Sigmoid colon (tissue), 4 donors: ENCODE results near the gene SEMA4F.

Source experiments
- EP300 ChIP-seq, 4 donors: sonication (generic); formaldehyde crosslinking; IDR thresholded peaks; one replicate each; pipeline ENCODE4 v1.6.1; 2017; ENCODE audit warnings: antibody characterized with exemption in 4 of 4
- POLR2A ChIP-seq, 2 donors: fragments of 450-650 bp; IDR thresholded peaks; one replicate each; pipeline ENCODE4 v1.6.1; 2016; ENCODE audit warnings: antibody characterized with exemption in 2 of 2, mild to moderate bottlenecking in 2 of 2, moderate library complexity in 2 of 2
- POLR2AphosphoS5 ChIP-seq, 4 donors: sonication (generic); formaldehyde crosslinking; IDR thresholded peaks; one replicate each; pipeline ENCODE4 v1.6.1; 2017; ENCODE audit warnings: antibody characterized with exemption in 4 of 4
- TF ChIP-seq, protein P1 (sequence below), 4 experiments: fragments of 450-650 bp in 3 of 4; fragments of 200-600 bp in 1 of 4; IDR thresholded peaks; one replicate each; pipeline ENCODE4 v1.5.1; 2016 to 2019; ENCODE audit warnings: antibody characterized with exemption in 4 of 4, mild to moderate bottlenecking in 3 of 4, moderate library complexity in 2 of 4

DNA sequence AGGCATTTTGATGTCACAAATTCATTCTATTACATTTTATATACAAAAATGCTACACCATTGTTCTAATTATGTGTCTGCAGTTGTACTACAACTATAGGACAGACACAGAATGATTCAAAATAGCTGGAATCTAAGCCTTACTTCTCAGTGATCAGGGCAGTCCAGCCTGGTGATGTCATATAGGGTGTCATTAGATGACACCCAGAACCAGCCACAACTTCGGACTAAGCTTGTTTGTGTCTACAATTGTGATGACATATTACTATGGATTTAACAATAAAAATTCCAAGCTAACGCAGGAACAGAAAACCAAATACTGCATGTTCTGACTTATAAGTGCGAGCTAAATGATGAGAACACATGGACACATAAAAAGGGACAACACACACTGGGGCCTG lies 36.9 kb upstream of the SEMA4F start:
- TF ChIP-seq, protein P1, sequence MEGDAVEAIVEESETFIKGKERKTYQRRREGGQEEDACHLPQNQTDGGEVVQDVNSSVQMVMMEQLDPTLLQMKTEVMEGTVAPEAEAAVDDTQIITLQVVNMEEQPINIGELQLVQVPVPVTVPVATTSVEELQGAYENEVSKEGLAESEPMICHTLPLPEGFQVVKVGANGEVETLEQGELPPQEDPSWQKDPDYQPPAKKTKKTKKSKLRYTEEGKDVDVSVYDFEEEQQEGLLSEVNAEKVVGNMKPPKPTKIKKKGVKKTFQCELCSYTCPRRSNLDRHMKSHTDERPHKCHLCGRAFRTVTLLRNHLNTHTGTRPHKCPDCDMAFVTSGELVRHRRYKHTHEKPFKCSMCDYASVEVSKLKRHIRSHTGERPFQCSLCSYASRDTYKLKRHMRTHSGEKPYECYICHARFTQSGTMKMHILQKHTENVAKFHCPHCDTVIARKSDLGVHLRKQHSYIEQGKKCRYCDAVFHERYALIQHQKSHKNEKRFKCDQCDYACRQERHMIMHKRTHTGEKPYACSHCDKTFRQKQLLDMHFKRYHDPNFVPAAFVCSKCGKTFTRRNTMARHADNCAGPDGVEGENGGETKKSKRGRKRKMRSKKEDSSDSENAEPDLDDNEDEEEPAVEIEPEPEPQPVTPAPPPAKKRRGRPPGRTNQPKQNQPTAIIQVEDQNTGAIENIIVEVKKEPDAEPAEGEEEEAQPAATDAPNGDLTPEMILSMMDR (IDR thresholded peaks at IDR 0.05) = no peak
- no peak for TF ChIP-seq POLR2AphosphoS5 (IDR thresholded peaks at IDR 0.05)
- TF ChIP-seq EP300 (IDR thresholded peaks at IDR 0.05) = no peak
- TF ChIP-seq POLR2A (IDR thresholded peaks at IDR 0.05) = no peak
